Measurements from ENCODE around the gene PLEKHM3. TPM values are rescaled to one million over a fixed set of nuclear protein-coding genes. Genes with fewer than 3 reads are reported as not detected.

The PLEKHM3 gene
- total and polyA plus RNA-seq, 2 donors (not counting 3 experiments of a cell fraction or from before 2014, with no cell fraction given): 3.1 to 9.1 TPM

- TF ChIP-seq POLR2AphosphoS5 (IDR thresholded peaks at IDR 0.05; ENCODE audit: insufficient read depth, low read depth, low read length) (no peak), GATA2 (IDR thresholded peaks at IDR 0.05; ENCODE audit: insufficient read depth, insufficient read length, low read depth, low read length) (no peak), FOS (IDR thresholded peaks at IDR 0.05; ENCODE audit: borderline replicate concordance, insufficient read depth, low read length) (no peak), POLR2A (IDR thresholded peaks at IDR 0.05; ENCODE audit: low read depth, low read length) (no peak), EZH2 (IDR thresholded peaks at IDR 0.05; ENCODE audit: borderline replicate concordance, low read depth, low read length, severe bottlenecking) (no peak), MYC (IDR thresholded peaks at IDR 0.05; ENCODE audit: low read depth, low read length) (no peak), JUN (IDR thresholded peaks at IDR 0.05; ENCODE audit: borderline replicate concordance, insufficient read depth, insufficient read length, low read depth) (no peak)
- TF ChIP-seq, protein P1, sequence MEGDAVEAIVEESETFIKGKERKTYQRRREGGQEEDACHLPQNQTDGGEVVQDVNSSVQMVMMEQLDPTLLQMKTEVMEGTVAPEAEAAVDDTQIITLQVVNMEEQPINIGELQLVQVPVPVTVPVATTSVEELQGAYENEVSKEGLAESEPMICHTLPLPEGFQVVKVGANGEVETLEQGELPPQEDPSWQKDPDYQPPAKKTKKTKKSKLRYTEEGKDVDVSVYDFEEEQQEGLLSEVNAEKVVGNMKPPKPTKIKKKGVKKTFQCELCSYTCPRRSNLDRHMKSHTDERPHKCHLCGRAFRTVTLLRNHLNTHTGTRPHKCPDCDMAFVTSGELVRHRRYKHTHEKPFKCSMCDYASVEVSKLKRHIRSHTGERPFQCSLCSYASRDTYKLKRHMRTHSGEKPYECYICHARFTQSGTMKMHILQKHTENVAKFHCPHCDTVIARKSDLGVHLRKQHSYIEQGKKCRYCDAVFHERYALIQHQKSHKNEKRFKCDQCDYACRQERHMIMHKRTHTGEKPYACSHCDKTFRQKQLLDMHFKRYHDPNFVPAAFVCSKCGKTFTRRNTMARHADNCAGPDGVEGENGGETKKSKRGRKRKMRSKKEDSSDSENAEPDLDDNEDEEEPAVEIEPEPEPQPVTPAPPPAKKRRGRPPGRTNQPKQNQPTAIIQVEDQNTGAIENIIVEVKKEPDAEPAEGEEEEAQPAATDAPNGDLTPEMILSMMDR (IDR thresholded peaks at IDR 0.05; ENCODE audit: extremely low read depth in 1 of 2, insufficient read depth in 1 of 2, low read depth in 1 of 2, low read length in 2 of 2): no peak
- TF ChIP-seq, protein P2, sequence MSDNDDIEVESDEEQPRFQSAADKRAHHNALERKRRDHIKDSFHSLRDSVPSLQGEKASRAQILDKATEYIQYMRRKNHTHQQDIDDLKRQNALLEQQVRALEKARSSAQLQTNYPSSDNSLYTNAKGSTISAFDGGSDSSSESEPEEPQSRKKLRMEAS (IDR thresholded peaks at IDR 0.05; ENCODE audit: insufficient read depth, insufficient read length): no peak
- H3K36me3 ChIP-seq (ENCODE audit: control insufficient read depth in 2 of 2, extremely low read depth in 1 of 2, insufficient read depth in 2 of 2, low read length in 2 of 2): no peaks in the 10 kb centered on the region
- H3K27ac ChIP-seq (ENCODE audit: insufficient read depth, low read depth, low read length): no peak overlapping the region
- no peaks in the 10 kb centered on the region for H3K9me1 ChIP-seq (replicated peaks; ENCODE audit: control insufficient read depth, extremely low read depth, insufficient read depth, low read length)
- intact Hi-C loops (cut with micrococcal nuclease): no loop called here
- H3K4me3 ChIP-seq (replicated peaks in 1 of 3; ENCODE audit: insufficient read depth in 1 of 3, low read depth in 1 of 3, low read length in 3 of 3): no peak overlapping the region
- H4K20me1 ChIP-seq (replicated peaks; ENCODE audit: control insufficient read depth, extremely low read depth, insufficient read depth, low read length): no peaks in the 10 kb centered on the region
- H3K4me1 ChIP-seq (ENCODE audit: control insufficient read depth, extremely low read depth, insufficient read depth, low read length): no peaks in the 10 kb centered on the region
- dilution Hi-C loops (cut with MboI; ENCODE audit: extremely low pct_ligation_motif_present, low sequenced_read_pairs): no loop called here
- H3K79me2 ChIP-seq (ENCODE audit: control insufficient read depth, insufficient read depth, low read length): no peaks in the 10 kb centered on the region
- ChIA-PET CTCF (interaction anchor here (1.3 kb wide), 1 partner anchor 10 kb away, joined by 4 read pairs; no protein-coding TSS in a partner anchor), POLR2A (no interaction called here)
- no peak overlapping the region for H2AFZ ChIP-seq (ENCODE audit: low read depth, low read length)
- H3K9me3 ChIP-seq (replicated peaks; ENCODE audit: control insufficient read depth, insufficient read depth, low read length): no peaks in the 10 kb centered on the region
- H3K9ac ChIP-seq (replicated peaks; ENCODE audit: extremely low read depth, insufficient read depth, low read length): no peak overlapping the region
- DNase-seq (ENCODE audit: low read depth, low spot score) (no peak), FAIRE-seq (no peak)
- H3K27me3 ChIP-seq (ENCODE audit: control insufficient read depth in 2 of 2, insufficient read depth in 2 of 2, low read length in 2 of 2): no peaks in the 10 kb centered on the region
- H3K4me2 ChIP-seq (ENCODE audit: insufficient read depth, low read length): no peak overlapping the region
- no TSS peak for BruUV-seq (replicated peaks)
Observed at GRCh38 chr2:207914716-207915115, 110.6 kb downstream of the PLEKHM3 start.
